ENCODE results near the gene PRR19.
A peak's percentile ranks its signal among the peaks of the same experiment; 100 is the strongest.

PRR19 gene

DNA sequence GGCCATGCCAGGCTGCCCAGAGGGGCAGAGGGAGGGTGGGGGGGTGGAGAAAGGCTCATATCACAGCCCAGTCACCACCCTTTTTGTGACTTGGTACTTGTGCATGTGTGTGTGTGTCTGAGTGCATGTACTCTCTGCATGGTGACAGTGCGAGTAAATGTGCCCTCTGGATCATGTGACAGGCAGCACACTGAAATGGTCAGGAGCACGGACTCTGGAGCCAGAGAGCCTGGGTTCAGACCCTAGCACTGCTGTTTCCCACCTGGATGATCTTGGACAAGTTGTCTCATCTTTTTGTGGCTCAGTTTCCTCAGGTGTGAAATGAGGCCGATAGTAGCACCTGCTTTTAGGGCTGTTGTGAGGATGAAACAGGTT lies 30.9 kb upstream of the PRR19 start:
- no peak for DNase-seq (ENCODE audit: low read depth in 2 of 3, low spot score in 1 of 3)

DNA sequence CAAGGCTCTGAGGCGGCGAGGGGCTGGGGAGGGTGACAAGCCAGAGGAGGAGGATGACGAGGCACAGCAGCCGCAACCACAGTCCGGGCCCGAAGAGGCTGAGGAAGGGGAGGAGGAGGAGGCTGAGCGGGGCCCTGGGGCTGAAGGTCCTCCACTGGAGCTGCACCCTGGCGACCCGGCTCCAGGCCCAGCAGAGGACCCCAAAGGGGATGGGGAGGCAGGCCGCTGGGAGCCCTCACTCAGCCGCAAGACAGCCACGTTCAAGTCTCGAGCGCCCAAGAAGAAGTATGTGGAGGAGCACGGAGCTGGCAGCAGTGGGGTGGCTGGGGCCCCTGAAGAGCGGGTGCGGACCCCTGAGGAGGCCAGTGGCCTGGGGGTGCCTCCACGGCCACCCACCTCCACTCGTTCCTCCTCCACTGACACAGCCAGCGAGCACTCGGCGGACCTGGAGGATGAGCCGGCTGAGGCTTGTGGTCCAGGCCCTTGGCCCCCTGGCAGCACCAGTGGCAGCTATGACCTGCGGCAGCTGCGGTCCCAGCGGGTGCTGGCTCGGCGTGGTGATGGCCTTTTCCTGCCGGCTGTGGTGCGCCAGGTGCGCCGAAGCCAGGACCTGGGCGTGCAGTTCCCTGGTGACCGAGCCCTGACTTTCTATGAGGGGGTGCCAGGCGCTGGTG lies 29.9 kb upstream of the PRR19 start:
- DNase-seq (ENCODE audit: low read depth in 2 of 3, low spot score in 1 of 3), result no peak

DNA sequence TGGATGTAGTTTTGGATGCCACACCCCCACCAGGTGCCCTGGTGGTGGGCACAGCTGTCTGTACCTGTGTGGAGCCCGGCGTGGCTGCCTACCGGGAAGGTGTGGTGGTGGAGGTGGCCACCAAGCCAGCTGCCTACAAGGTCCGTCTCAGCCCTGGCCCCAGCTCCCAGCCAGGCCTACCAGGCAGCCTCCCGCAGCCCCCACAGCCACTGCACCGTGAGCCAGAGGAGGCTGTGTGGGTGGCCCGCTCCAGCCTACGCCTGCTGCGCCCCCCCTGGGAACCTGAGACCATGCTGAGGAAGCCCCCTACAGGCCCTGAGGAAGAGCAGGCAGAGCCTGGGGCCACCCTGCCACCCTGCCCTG lies 29.4 kb upstream of the PRR19 start:
- DNase-seq (ENCODE audit: low read depth in 2 of 3, low spot score in 1 of 3), result no peak

DNA sequence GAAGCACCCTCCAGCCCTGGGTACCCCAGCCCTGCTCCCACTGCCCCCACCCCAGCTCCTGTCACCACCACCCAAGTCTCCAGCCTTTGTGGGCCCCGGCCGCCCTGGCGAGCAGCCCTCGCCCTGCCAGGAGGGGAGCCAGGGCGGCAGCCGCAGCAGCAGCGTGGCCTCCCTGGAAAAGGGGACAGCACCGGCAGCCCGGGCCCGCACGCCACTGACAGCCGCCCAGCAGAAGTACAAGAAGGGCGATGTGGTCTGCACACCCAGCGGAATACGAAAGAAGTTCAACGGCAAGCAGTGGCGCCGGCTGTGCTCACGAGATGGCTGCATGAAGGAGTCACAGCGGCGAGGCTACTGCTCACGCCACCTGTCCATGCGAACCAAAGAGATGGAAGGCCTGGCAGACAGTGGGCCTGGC lies 28.9 kb upstream of the PRR19 start:
- no peak for DNase-seq (ENCODE audit: low read depth in 2 of 3, low spot score in 1 of 3)

DNA sequence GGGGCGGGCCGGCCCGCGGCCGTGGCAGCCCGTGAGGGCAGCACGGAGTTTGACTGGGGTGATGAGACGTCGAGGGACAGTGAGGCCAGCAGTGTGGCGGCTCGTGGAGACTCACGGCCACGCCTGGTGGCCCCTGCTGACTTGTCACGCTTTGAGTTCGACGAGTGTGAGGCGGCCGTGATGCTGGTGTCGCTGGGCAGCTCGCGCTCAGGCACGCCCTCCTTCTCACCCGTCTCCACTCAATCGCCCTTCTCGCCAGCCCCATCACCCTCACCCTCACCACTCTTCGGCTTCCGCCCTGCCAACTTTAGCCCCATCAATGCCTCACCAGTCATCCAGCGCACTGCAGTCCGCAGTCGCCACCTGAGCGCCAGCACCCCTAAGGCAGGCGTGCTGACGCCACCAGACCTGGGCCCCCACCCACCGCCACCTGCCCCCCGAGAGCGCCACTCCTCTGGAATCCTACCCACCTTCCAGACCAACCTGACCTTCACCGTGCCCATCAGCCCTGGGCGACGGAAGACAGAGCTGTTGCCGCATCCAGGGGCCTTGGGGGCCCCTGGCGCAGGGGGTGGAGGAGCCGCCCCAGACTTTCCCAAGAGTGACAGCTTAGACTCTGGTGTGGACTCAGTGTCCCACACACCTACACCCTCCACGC lies 28.4 kb upstream of the PRR19 start:
- DNase-seq (ENCODE audit: low read depth in 2 of 3, low spot score in 1 of 3), result no peak

DNA sequence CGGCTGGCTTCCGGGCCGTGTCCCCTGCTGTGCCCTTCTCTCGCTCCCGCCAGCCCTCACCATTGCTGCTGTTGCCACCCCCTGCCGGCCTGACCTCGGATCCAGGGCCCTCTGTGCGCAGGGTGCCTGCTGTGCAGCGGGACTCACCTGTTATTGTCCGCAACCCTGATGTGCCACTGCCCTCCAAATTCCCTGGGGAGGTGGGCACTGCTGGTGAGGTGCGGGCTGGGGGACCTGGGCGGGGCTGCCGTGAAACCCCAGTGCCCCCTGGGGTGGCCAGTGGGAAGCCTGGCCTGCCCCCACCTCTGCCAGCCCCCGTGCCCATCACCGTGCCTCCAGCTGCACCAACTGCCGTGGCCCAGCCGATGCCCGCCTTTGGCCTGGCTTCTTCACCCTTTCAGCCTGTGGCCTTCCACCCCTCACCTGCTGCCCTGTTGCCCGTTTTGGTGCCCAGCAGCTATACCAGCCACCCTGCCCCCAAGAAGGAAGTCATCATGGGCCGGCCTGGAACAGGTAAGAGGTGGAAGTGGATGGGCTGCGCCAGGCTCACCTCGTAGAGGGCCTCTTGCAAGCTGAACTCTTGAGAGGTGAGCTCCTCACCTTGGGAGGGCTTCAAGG lies 27.8 kb upstream of the PRR19 start:
- no peak for DNase-seq (ENCODE audit: low read depth in 2 of 3, low spot score in 1 of 3)

DNA sequence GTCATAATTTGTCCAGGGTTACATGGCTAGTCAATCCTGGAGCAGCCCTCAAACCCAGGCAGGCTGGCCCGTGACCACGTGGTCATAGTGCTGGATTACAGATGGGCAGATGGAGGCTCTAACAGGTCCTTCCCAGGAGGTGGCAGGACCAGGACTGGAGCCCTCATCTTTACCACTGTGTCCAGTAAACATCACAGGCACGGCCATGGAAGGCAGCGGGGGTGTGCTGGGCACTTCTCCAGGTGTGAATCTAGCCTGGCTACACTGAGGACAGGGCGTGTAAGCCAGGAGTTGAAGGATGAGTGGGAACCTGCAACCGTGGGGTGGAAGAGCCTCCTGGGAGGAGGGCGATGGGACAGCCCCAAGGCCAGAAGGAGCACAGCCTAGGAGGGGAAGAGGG lies 26.8 kb upstream of the PRR19 start:
- no peak for DNase-seq (ENCODE audit: low read depth in 2 of 3, low spot score in 1 of 3)

DNA sequence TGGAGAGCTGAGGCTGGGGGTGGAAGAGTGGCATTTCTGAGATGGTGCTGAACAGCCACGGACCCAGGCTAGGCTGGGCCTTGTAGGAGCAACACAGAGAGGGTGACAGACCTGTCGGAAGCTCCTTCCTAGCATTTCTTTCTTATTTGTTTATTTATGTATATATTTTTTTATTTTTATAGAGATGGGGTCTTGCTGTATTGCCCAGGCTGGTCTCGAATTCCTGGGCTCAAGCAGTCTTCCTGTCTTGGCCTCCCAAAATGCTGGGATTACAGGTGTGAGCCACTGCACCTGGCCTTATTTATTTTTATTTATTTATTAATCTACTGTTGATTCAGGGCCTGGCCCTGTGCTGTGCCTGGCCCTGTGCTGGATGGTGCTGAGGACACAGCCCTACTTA lies 26.4 kb upstream of the PRR19 start:
- DNase-seq (ENCODE audit: low read depth in 2 of 3, low spot score in 1 of 3), result no peak

DNA sequence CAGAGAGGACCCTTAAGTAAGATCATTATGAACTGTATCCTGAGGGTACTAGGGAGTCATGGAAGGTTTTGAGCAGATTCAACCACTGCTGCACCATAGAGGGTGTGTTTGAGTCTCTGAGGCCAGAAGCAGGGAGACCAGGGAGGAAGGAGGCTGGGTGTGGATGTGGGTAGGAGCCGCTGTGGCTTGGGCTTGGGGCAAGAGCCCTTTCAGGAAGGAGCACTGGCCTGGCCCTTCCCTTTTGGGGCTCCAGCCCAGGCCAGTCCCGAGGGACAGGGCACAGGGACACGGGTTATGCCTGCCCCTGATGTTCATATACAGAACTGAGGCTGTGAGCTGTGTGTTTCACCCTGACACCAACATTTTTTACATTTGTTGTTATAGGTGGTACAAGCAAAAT lies 25.6 kb upstream of the PRR19 start:
- no peak for DNase-seq (ENCODE audit: low read depth in 2 of 3, low spot score in 1 of 3)

DNA sequence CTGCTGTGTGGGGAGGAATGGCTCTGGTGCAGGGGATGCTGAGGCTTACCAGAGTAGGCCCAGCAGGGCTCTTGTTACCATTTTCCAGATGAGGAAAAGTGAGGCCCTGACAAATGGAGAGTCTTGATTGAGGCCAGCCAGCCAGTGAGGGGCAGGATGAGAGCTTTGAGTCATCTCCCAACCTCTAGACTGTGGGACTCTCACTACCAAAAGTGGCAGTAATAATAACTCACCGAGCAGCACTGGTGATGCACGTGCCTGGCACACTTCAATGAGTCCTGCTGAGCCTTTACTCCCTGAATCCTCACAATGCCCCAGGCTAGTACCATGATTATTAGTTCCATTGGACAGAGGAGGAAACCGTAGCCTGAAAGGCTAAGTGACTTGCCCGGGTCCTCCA lies 25.1 kb upstream of the PRR19 start:
- no peak for DNase-seq (ENCODE audit: low read depth in 2 of 3, low spot score in 1 of 3)

DNA sequence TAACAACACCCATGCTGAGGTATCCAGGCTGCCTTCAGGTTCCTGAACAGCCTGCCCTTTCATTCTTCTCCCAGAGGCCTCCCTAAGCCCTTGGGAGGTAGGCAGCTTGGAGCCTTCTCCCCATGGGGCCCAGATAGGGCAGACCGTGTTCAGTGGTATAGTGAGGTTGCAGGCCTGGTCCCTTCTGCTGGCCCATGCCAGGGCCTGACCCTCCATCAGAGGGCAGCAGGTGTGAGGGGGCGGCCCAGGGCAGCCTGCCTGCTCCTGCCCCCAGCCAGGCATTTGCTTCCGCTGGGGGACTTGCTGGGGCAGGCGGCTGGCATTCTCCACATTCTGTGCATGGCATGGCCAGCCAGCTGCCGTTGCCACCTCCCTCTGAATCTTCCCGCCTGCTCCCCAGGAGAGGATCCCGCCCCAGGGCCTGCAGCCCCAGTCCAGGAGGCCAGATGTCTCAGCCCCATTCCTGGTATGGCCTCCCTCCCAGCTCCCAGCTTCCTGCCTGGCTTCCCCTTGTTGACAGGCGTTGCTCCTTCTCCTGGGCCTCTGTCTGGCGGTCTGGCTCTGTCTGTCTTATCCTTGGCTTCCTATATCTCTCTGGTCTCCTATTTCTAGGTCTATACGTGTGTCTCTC lies 24.0 kb upstream of the PRR19 start:
- DNase-seq (ENCODE audit: low read depth in 2 of 3, low spot score in 1 of 3), result no peak

DNA sequence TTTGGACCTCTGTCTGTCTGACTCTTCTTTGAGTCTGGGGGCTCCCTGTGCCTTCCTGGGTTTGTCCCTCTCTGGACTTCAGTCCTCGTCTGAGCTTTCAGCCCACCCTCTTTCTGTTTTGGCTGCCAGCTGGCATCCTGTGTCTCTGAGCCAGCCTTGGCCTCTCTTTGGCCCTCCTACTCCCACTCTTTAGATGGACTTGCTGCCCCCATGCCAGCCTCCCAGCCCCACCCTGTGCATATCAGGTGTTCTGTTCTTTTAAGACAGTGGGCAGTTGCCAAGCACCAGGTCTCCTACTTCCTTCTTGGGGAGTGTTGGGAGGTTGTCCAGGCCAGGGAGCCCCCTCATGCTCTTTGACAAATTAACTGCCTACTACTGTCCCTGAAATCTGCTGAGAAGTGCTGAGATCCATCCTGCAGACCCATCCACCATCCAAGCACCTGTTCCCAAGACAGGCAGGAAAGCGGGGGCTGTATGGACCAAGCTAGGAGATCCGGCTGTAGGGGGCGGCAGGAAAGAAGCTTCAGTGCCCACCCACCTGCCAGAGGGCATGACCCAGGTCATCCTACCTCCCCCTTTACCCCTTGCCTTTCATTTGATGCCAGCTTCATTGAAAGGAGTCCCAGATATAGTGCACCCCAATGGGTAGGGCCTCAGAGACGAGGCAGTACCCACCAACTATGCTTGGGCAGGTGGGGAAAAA lies 23.3 kb upstream of the PRR19 start:
- DNase-seq (ENCODE audit: low read depth in 2 of 3, low spot score in 1 of 3), result no peak

DNA sequence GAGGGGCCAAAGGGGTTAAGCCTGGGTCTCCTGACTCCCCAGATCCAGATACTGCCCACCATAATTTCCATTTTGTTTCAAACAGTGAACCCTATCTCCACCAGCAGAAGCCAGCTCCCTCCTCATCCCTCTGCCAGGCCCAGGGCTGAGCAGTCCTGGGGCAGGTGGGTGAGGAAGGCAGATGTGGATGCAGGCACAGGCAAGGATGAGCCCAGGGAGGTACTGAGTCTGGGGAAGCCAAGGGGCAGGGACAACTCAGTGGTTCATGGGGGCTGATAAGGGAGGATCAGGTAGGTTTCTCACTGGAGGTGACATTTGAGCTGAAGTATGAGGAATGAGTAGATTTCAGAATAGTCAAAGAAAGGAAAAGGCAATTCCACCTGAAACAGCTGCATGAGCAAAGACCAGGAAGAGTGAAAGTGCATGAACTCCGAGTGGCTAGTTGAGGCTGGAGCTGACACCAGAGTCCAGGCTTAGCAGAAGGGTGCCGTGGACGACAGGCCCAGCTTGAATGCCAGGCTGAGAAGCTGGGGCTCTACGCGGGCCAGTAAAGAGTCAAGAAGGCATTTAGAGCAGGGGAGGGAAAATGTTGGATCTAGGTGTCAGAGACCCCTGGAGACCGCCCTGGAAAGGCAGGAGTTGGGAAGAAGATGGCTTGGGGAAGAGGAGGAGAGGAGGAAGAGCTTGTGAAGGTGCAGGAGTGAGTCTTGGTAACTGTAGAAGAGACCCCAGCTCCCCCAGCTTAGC lies 22.6 kb upstream of the PRR19 start:
- DNase-seq (ENCODE audit: low read depth in 2 of 3, low spot score in 1 of 3), result no peak

DNA sequence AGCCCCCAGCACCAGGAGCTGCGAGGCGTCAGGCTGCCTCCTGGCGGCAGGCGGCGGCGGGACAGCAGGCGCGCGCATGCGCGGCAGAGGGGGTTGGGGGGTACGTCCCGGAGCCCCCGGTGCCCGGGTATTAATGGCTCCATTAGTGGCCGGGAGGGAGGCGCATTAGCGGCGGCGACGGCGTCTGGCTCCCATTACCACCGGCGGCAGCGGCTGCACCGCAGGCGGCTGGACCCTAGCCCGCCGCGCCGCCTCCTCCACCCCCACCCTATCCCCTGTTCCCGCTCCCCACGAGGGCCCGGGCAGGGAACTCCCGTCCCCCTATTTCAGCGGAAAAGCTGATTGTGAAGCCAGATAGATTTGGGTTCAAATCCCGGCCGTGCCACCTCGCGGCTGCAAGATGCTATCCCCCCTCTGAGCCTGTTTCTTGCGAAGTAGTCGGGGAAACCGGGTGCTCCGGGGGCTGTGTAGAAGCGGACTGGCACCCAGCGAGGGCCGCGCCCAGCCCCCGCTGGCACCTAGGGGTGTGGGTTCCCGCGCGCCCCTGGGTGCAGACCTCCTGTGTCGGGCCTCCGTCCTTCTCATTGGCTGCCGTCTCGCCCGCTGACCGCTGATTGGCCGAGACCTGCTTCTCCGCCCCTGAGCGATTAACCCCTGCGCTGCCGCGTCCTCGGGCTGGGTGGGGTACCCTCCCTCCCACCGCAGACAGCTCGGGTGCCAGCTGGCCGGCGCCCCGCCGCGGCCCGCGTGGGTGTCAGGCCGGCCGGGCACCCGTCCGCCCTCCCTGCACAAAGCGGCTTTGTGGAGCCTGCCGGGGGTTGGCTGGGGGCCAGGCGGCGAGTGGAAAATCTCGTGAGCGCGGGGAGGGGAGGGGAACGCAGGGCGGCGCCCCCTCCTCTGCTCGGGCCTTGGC lies 21.8 kb upstream of the PRR19 start:
- DNase-seq (ENCODE audit: low read depth in 2 of 3, low spot score in 1 of 3), result peak; percentile 77 to 84 (median 80)

DNA sequence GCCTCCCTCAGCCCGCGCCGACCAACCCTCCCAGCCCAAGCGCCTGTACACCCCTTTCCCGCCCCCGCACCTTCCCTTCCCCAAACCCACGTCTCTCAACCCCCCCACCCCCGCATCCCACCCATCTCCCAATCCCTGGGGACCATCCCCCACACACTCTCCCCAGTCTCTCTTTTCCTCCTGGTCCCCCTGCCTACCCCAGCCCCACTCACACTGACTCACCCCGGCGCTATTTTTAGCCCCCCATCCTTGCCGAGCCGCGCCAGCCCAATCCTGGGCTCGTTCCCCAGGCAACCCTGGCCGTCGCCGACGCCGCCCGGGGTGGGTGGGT lies 21.2 kb upstream of the PRR19 start:
- DNase-seq (ENCODE audit: low read depth in 2 of 3, low spot score in 1 of 3), result no peak

DNA sequence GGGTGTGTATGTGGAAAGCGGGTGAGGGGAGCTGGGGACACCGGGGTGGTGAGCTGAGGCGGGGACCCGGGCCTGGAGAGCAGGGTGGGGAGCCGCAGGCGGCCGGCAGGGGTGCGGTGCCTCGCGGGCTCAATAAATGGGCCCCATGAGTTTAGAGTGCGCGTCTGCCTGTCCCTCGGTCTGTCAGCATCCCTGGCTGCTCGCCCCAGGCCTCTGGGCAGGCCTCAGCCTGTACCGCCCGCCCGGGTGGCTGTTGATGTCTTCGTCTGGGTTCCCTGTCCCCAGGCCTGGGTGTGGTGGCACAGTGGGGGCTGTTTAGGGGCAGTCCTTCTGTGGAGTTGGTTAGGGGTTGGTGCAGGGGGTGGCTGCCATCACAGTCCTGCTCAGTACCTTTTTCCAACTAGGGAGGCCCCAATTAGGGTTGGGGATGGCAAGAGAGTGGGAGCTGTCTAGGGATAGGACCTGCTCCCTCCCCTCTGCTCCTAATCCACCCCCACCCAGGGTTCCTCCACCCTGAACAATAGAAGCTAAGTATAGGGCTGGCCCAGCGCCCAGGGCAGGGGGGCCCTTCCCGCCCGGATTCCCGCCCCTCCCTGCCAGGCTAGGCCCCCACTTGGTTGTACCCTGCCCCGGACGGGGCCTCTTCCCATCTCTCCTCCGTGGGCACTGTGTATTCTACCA lies 20.6 kb upstream of the PRR19 start:
- no peak for DNase-seq (ENCODE audit: low read depth in 2 of 3, low spot score in 1 of 3)

DNA sequence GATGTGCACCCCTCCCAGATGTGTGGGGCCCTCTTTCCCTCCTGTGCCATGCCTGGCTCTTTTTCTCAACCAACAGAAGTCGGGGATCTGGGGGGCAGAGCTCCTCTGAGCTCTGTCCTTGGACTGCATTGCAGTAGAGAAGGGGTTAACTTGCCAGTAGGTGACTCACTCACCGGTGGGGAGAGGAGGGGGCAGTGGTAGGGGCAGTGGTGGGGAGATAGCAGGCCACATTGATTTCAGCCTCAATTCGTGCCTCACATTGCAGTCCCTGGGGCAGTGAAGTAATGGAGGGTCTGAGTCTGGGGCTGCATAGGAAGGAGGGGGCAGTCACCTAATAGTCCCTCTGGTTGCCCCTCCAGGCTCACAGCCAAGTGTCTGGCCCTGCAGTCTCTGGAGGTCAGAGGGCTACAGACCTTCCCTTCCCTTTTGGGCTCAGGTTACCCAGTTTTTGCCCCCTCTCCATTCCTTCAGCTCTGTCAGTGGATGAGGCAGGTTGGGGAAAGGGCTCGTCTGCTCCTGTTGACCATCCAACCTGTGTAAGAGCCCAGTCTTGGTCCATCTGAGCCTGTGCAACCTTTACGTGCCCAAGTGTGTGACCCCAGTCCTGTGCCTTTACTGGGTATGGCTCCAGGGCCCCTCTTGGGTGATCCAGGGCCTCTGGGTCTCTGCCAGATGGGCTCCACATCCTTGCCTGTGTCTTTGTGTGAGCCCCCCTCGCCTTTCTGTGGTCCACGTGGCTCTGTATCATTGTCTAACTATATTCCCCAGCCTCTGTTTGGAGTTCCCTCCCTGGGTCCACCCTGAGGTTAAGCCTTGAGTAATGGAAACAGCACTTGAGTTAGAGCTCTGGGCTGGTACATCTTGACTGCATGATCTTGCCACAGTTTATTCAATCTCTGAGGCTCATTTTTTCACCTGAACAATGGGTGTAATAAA lies 19.8 kb upstream of the PRR19 start:
- DNase-seq (ENCODE audit: low read depth in 2 of 3, low spot score in 1 of 3), result no peak

DNA sequence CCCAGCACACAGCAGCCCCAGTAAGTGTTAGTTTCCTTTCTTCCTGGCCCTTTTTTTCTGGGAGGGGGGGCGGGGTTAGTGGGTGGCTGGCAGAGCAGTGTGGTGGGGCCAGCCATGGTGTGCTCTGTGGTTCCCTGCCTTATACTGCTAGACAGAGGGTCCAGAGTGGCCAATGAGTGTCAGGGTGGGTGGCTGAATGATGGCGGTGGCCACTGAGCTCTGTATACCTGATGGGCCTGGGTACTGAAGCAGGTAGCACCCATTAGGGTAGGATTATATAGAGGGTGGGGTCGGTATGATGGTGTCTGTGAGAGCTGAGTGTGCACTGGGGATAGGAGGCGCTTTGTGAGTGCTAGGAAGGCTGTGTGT lies 19.1 kb upstream of the PRR19 start:
- DNase-seq (ENCODE audit: low read depth in 2 of 3, low spot score in 1 of 3), result no peak

Measured in stimulated activated CD4-positive, alpha-beta T cell treated with anti-CD3 and anti-CD28 coated beads, Interleukin-12 subunit alpha, Interleukin-12 subunit beta, amount 100 ng/mL, for 48 hours (primary cell).